Pancreas (tissue), 10 donors: Measurements from ENCODE around the gene OPCML. TPM values are rescaled to one million over a fixed set of nuclear protein-coding genes. Genes with fewer than 3 reads are reported as not detected.

ENCODE experiments used
- ATAC-seq, 4 donors: fragments of 200-7000 bp; cut with Tn5 transposase; one replicate each; pipeline versions ENCODE4 v1.8.0 to v1.9.1; 2020; ENCODE audit warnings: mild to moderate bottlenecking in 4 of 4, moderate library complexity in 4 of 4
- DNase-seq, 6 donors: peaks; one replicate each; pipeline ENCODE4 v3.0.0-alpha.2; 2020
- FAIRE-seq: peaks from 2 replicates; lab custom pipeline; 2012; peaks lifted over from hg19 to GRCh38; lab: Jason Lieb, UNC
- H3K27ac ChIP-seq, 4 donors: fragments of 200-600 bp; sonication (generic); 1 replicate in 3 of 4; 2 replicates in 1 of 4; pipeline versions ENCODE4 v1.5.0 to v1.8.0; 2020
- H3K27me3 ChIP-seq, 4 donors: fragments of 200-600 bp; one replicate each; pipeline ENCODE4 v1.8.0; 2021
- H3K36me3 ChIP-seq, 3 donors: fragments of 200-600 bp; sonication (generic) in 1 of 3; one replicate each; pipeline versions ENCODE4 v1.5.0 to v1.8.0; 2020 to 2021
- H3K4me1 ChIP-seq, 3 donors: fragments of 200-600 bp; one replicate each; pipeline ENCODE4 v1.8.0; 2021
- H3K4me3 ChIP-seq, 4 donors: fragments of 200-600 bp; sonication (generic) in 2 of 4; one replicate each; pipeline versions ENCODE4 v1.5.0 to v1.8.0; 2020 to 2021
- H3K9me3 ChIP-seq, 4 donors: fragments of 200-600 bp; one replicate each; pipeline ENCODE4 v1.8.0; 2021
- WGBS, 2 donors: extraction: QIAGEN DNeasy Blood & Tissue Kit; methylation state at CpG; one replicate each; pipeline ENCODE4 v1.1.7; 2013; 5-methylcytosine and 5-hydroxymethylcytosine counted together
- intact Hi-C, 3 donors: fragments of 100-400 bp; cut with DNase I; formaldehyde crosslinking; loops; one replicate each; pipeline versions ENCODE4 v1.11.1 to v1.14.2; 2022
- polyA plus RNA-seq, 2 donors: library from polyadenylated mRNA; stranded (reverse); fragments of 200-250 nt; gene quantifications; one replicate each; pipeline ENCODE4 v1.2.3, GENCODE V29; 2013
- total RNA-seq, 6 donors: library from RNA; stranded (reverse); fragmentation: NEBNext Ultra II Directional in 4 of 6; extraction: Animal tissue kit (Norgen Biotek cat#: 25700) in 4 of 6; gene quantifications; one replicate each; pipeline versions ENCODE4 v1.2.1 to v1.2.4, GENCODE V29; 2021 to 2023
- TF ChIP-seq, protein P1 (sequence below), 4 donors: fragments of 200-600 bp; sonication (generic) in 3 of 4; IDR thresholded peaks; one replicate each; pipeline versions ENCODE4 v1.5.0 to v1.8.0; 2021; ENCODE audit warnings: antibody characterized with exemption in 4 of 4
- donor health status: healthy with polysubstance abuse.
- donor health status: DM: no; HTN: no; CAD: no; lungs with moderate emphysema.
- donor health status: DM: no; HTN: no; CAD: no.
- donor health status: control.
- donor health status: control.
- donor health status: Bipolar disorder and iron deficiency.
- donor health status: DM: yes; HTN: yes; CAD: no.
- donor health status: DM: no; HTN: no; CAD: no.
- donor health status: DM: no; HTN: no; CAD: no.
- donor health status: DM: yes; HTN: yes; CAD: no.

Gene OPCML
- total and polyA plus RNA-seq, 8 donors = 0.05 to 0.31 (median 0.19) TPM

DNA sequence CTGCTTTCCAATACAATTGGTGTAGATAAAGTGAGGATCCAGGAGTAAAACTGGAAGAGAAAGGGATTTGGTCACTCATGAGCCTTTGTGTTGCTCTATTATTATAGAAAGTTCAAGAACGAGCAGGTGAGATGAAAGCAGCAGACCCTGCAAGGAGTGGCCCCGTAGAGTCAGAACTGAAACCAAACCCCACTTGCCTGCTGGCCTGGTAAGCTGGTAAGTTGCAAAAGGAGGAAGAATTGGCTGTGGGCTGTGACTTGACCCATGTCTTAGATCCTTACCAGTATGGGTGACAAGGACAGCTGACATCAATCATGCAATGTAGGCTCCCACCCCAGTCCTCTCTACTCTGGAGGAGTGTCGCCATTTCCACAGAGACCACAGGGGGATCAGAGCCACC lies 201.3 kb downstream of the OPCML start:
- FAIRE-seq = no peak

DNA sequence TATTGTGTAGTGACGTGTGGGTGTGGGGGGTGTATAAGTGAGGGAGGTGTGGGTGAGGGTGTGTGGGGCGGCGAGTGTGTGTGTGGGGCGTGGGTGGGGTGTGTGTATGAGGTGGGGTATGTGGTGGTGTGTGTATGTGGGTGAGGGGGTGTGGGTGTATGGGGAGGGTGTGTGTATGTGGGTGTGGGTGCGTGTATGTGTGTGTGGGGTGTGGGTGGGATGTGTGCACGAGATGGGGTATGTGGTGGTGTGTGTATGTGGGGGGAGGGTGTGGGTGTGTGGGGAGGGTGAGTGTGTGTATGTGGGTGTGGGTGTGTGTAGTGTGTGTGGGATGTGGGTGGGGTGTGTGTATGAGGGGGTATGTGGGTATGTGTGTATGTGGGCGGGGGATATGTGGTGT lies 205.5 kb downstream of the OPCML start:
- ATAC-seq (no peak), DNase-seq (no peak), FAIRE-seq (no peak)
- Histone ChIP-seq H3K27me3 (no peaks in the 10 kb centered on the region), H3K4me1 (no peaks in the 10 kb centered on the region), H3K36me3 (no peaks in the 10 kb centered on the region), H3K27ac (no peak overlapping the region), H3K4me3 (no peak overlapping the region), H3K9me3 (no peaks in the 10 kb centered on the region)
- intact Hi-C loops = no loop called here
- 64 to 79% methylated on average over 7 of the region's 7 CpGs for WGBS, 2 donors
- TF ChIP-seq, protein P1, sequence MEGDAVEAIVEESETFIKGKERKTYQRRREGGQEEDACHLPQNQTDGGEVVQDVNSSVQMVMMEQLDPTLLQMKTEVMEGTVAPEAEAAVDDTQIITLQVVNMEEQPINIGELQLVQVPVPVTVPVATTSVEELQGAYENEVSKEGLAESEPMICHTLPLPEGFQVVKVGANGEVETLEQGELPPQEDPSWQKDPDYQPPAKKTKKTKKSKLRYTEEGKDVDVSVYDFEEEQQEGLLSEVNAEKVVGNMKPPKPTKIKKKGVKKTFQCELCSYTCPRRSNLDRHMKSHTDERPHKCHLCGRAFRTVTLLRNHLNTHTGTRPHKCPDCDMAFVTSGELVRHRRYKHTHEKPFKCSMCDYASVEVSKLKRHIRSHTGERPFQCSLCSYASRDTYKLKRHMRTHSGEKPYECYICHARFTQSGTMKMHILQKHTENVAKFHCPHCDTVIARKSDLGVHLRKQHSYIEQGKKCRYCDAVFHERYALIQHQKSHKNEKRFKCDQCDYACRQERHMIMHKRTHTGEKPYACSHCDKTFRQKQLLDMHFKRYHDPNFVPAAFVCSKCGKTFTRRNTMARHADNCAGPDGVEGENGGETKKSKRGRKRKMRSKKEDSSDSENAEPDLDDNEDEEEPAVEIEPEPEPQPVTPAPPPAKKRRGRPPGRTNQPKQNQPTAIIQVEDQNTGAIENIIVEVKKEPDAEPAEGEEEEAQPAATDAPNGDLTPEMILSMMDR (IDR thresholded peaks at IDR 0.05) = no peak

More for the DNA sequence above, 201.3 kb downstream of the OPCML start:
- TF ChIP-seq, protein P1 (IDR thresholded peaks at IDR 0.05) = no peak
- ATAC-seq (no peak), DNase-seq (no peak)
- Histone ChIP-seq H3K27me3 (no peaks in the 10 kb centered on the region), H3K4me3 (no peak overlapping the region), H3K4me1 (no peaks in the 10 kb centered on the region), H3K27ac (no peak overlapping the region), H3K9me3 (no peaks in the 10 kb centered on the region), H3K36me3 (no peaks in the 10 kb centered on the region)
- WGBS, 2 donors = 70 to 84% methylated on average over 3 of the region's 3 CpGs
- intact Hi-C loops = no loop called here

DNA sequence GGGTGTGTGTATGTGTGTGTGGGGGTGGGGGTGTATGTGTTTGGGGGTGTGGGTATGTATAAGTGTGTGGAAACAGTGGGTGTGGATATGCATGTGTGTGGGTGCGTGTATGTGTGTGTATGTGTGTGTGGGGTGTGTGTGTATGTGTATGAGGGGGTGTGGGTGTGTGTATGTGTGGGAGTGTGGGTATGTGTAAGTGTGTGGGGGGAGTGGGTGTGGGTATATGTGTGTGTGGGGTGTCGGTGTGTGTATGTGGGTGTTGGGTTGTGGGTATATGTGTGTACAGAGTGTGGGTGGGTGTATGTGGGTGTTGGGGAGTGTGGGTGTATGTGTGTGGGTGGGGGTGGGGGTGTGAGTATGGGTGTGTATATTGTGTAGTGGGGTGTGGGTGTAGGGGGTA lies 206.0 kb downstream of the OPCML start:
- H3K4me1 ChIP-seq = no peaks in the 10 kb centered on the region
- no peaks in the 10 kb centered on the region for H3K27me3 ChIP-seq
- TF ChIP-seq, protein P1 (IDR thresholded peaks at IDR 0.05) = no peak
- H3K9me3 ChIP-seq = no peaks in the 10 kb centered on the region
- H3K36me3 ChIP-seq = no peaks in the 10 kb centered on the region
- no peak overlapping the region for H3K27ac ChIP-seq
- intact Hi-C loops = no loop called here
- WGBS, 2 donors = 80 to 87% methylated on average over 2 of the region's 2 CpGs
- DNase-seq (no peak), FAIRE-seq (no peak), ATAC-seq (no peak)
- H3K4me3 ChIP-seq = no peak overlapping the region

DNA sequence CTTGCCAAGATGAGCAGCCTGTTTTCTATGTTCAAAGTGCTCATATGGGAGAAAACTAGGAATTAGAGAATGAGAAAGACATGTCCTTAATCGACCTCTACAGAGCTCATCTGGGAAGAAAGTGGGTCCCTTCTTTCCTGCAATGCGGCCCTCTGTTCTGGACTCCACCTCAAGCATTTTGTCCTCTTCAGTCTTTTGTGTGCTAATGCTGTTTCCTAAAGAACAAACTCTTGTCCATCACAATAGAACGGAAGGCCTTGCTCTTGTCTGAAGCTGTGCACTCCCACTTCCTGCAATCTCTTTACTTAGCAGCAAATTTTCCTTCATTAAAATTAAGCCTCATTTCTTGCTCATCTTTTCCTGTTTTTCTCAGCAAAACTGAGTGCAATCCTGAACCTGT lies 206.6 kb downstream of the OPCML start:
- ATAC-seq = no peak

DNA sequence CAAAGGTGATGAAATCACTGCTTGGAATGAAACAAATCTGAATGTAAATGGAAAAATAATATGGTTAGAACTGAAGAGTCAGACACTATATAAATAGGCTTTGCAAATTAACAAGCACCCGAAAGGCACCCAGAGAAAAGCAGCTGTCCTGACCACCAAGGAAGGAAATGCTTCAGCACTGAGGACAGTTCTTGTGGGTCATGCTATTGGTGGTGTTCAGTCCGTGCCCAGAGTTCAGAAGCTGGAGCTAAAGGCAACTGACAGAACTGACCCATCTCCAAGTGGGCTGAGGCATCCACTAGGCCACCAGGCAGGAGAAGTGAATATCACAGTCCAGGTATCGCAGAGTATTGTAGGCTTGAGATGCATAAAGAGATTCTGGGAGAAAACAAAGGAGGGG lies 208.9 kb downstream of the OPCML start:
- TF ChIP-seq, protein P1 (IDR thresholded peaks at IDR 0.05) = no peak
- Histone ChIP-seq H3K4me1 (no peaks in the 10 kb centered on the region), H3K27ac (no peak overlapping the region), H3K4me3 (no peak overlapping the region), H3K27me3 (no peaks in the 10 kb centered on the region), H3K9me3 (no peaks in the 10 kb centered on the region), H3K36me3 (no peaks in the 10 kb centered on the region)
- intact Hi-C loops = no loop called here
- ATAC-seq (no peak), FAIRE-seq (no peak), DNase-seq (no peak)
- WGBS, 2 donors = 64 to 70% methylated on average over 3 of the region's 3 CpGs

More for the DNA sequence above, 206.6 kb downstream of the OPCML start:
- Histone ChIP-seq H3K27ac (no peak overlapping the region), H3K36me3 (no peaks in the 10 kb centered on the region), H3K27me3 (no peaks in the 10 kb centered on the region), H3K4me3 (no peak overlapping the region), H3K4me1 (no peaks in the 10 kb centered on the region), H3K9me3 (no peaks in the 10 kb centered on the region)
- FAIRE-seq (no peak), DNase-seq (no peak)
- WGBS, 2 donors = 44 to 54% methylated on average over 3 of the region's 3 CpGs
- TF ChIP-seq, protein P1 (IDR thresholded peaks at IDR 0.05) = no peak
- intact Hi-C loops = no loop called here
